COLO829 (cell line): ENCODE results near the gene CYFIP2.

Source experiments
- DNase-seq: peaks from one replicate; pipeline ENCODE4 v3.0.0; 2012; ENCODE audit warnings: low spot score

Gene CYFIP2

GRCh38 chr5:157288405-157289163, 22.7 kb downstream of the CYFIP2 start:
- no peak for DNase-seq

GRCh38 chr5:157289164-157289819, 23.4 kb downstream of the CYFIP2 start:
- no peak for DNase-seq

- DNase-seq: peak; percentile 41
These were observed 24.4 kb downstream of the CYFIP2 start for GRCh38 chr5:157290156-157290980.

- no peak for DNase-seq
These were observed 25.2 kb downstream of the CYFIP2 start for GRCh38 chr5:157290981-157291711.

- DNase-seq: no peak
These were observed 26.7 kb downstream of the CYFIP2 start for GRCh38 chr5:157292599-157292998.

- DNase-seq: no peak
These were observed 28.6 kb downstream of the CYFIP2 start for GRCh38 chr5:157294407-157295091.

GRCh38 chr5:157295247-157295646, 29.3 kb downstream of the CYFIP2 start:
- no peak for DNase-seq

- no peak for DNase-seq
These were observed 34.6 kb downstream of the CYFIP2 start for GRCh38 chr5:157300564-157300963.

- no peak for DNase-seq
These were observed 35.1 kb downstream of the CYFIP2 start for GRCh38 chr5:157301066-157301465.

GRCh38 chr5:157303023-157303422, 37.1 kb downstream of the CYFIP2 start:
- no peak for DNase-seq

- DNase-seq: no peak
These were observed 37.9 kb downstream of the CYFIP2 start for GRCh38 chr5:157303667-157304327.

- no peak for DNase-seq
These were observed 40.2 kb downstream of the CYFIP2 start for GRCh38 chr5:157306081-157306480.

GRCh38 chr5:157306692-157307471, 41.0 kb downstream of the CYFIP2 start:
- DNase-seq: no peak

- peak; percentile 13 for DNase-seq
These were observed 43.0 kb downstream of the CYFIP2 start for GRCh38 chr5:157308836-157309465.

- DNase-seq: no peak
These were observed 43.9 kb downstream of the CYFIP2 start for GRCh38 chr5:157309796-157310195.

GRCh38 chr5:157311595-157311994, 45.7 kb downstream of the CYFIP2 start:
- no peak for DNase-seq

GRCh38 chr5:157312492-157312891, 46.6 kb downstream of the CYFIP2 start:
- DNase-seq: peak; percentile 77

GRCh38 chr5:157322581-157322980, 56.7 kb downstream of the CYFIP2 start:
- DNase-seq: no peak

GRCh38 chr5:157323107-157323706, 57.3 kb downstream of the CYFIP2 start:
- no peak for DNase-seq
